ENCODE data around the gene STYXL1. TPM values are rescaled to one million over a fixed set of nuclear protein-coding genes. Genes with fewer than 3 reads are reported as not detected.

The STYXL1 gene
- total RNA-seq, 4 donors from 2014 or later = 10.0 to 31.5 (median 17.3) TPM

DNA sequence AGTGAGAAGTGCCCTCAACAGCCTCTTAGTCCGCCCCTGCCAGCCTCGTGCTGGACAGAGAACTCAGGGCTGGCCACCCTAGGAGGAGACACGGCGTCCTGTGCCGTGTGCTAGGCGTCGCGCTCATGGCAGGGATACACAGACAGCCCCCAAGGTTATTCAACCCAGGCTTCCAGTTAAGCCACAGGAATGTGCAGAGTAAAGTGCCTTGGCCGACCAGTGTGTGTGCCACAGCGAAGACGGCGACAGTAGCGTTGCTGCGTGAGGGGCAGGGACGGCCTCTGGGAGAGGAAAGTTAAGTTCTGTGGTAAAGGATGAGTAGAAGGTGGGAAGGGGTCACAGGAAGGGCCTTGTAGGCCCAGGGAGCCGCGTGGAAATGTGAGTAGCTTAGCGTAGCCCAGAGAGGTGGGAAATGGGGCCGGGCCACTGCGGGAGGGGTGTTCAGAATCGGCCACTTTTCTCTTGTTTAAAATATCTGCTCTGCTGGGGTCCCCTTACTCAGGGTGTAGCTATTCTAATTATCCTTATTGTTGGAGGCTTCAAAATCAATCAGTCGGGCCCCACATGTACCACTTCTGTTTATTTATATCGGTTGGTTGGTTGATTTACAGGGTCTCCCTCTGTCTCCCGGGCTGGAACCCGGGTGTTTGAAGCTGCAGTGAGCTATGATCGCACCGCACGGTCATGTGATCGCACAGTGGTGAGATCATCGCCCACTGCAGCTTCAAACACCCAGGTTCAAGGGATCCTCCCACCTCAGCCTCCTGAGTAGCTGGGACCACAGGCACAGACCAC is 77.9 kb downstream of the STYXL1 start:
- peak; percentile 4 to 11 for ATAC-seq
- TF ChIP-seq, protein P1, sequence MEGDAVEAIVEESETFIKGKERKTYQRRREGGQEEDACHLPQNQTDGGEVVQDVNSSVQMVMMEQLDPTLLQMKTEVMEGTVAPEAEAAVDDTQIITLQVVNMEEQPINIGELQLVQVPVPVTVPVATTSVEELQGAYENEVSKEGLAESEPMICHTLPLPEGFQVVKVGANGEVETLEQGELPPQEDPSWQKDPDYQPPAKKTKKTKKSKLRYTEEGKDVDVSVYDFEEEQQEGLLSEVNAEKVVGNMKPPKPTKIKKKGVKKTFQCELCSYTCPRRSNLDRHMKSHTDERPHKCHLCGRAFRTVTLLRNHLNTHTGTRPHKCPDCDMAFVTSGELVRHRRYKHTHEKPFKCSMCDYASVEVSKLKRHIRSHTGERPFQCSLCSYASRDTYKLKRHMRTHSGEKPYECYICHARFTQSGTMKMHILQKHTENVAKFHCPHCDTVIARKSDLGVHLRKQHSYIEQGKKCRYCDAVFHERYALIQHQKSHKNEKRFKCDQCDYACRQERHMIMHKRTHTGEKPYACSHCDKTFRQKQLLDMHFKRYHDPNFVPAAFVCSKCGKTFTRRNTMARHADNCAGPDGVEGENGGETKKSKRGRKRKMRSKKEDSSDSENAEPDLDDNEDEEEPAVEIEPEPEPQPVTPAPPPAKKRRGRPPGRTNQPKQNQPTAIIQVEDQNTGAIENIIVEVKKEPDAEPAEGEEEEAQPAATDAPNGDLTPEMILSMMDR (IDR thresholded peaks at IDR 0.05 in 4 of 5, conservative IDR thresholded peaks at IDR 0.05 in 1 of 5) = no peak
- TF ChIP-seq POLR2A (IDR thresholded peaks at IDR 0.05) = no peak
- in situ Hi-C loops (cut with MboI; ENCODE audit: low sequenced_read_pairs in 4 of 4) (no loop called here), intact Hi-C loops (cut with DNase I; ENCODE audit: low total_unique reads) (loop anchor here (2.0 to 10.0 kb wide), 2 partner anchors 23 to 1485 kb away; no protein-coding TSS in a partner anchor)
- peak; percentile 63 to 66 for DNase-seq
- no peaks in the 10 kb centered on the region for H3K9me3 ChIP-seq
- H3K27ac ChIP-seq = peak overlapping the region; percentile 91 to 97 (median 94)
- H3K27me3 ChIP-seq = no peaks in the 10 kb centered on the region
- no peak overlapping the region for H3K4me3 ChIP-seq
- peaks cover 62 to 79% of the 10 kb centered on the region in 2 donors for H3K4me1 ChIP-seq
- peaks cover 0 to 16% of the 10 kb centered on the region in 2 donors for H3K36me3 ChIP-seq

- H3K4me1 ChIP-seq = peaks cover 62 to 83% of the 10 kb centered on the region in 2 donors
- in situ Hi-C loops (cut with MboI; ENCODE audit: low sequenced_read_pairs in 4 of 4) (no loop called here), intact Hi-C loops (cut with DNase I; ENCODE audit: low total_unique reads) (loop anchor here (2.0 to 10.0 kb wide), 2 partner anchors 24 to 1484 kb away; no protein-coding TSS in a partner anchor)
- peak overlapping the region; percentile 91 to 97 (median 94) for H3K27ac ChIP-seq
- H3K27me3 ChIP-seq = no peaks in the 10 kb centered on the region
- ATAC-seq = peak; percentile 40 to 46
- peaks cover 0 to 16% of the 10 kb centered on the region in 2 donors for H3K36me3 ChIP-seq
- peak; percentile 87 to 89 for DNase-seq
- H3K9me3 ChIP-seq = no peaks in the 10 kb centered on the region
- TF ChIP-seq, protein P1 (IDR thresholded peaks at IDR 0.05 in 4 of 5, conservative IDR thresholded peaks at IDR 0.05 in 1 of 5) = no peak
- peak in 1 of 2 donors; percentile 50 for TF ChIP-seq POLR2A (IDR thresholded peaks at IDR 0.05)
- H3K4me3 ChIP-seq = peak overlapping the region in 1 of 4 donors; percentile 9
Observed at GRCh38 chr7:75969182-75969581, 78.6 kb downstream of the STYXL1 start.

DNA sequence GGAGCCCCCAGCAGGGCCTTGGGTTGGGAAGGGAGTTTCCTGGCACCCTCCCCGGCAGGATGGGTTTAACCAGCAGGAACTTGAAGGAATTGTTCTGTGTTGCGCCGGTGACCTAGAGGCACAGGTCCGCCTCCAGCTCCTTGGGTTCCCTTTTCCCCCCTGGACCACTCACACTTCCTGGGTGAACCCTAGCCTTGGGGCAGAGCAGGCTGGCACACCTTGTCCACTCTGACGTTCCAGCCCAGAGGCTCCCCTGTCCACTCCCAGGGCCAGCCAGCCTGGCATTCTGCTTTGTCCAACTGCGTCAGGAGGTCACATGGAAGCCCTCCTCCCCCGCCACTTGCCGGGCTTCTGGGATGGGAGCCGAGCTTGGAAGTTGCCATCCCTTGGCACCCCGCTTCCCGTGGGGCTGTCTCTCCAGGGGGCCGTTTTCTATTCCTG is 79.2 kb downstream of the STYXL1 start:
- Histone ChIP-seq H3K36me3 (peaks cover 0 to 10% of the 10 kb centered on the region in 2 donors), H3K27ac (peak overlapping the region; percentile 91 to 97 (median 94)), H3K9me3 (no peaks in the 10 kb centered on the region), H3K4me3 (peak overlapping the region in 3 of 4 donors; percentile 3 to 9 (median 3)), H3K4me1 (peaks cover 65 to 84% of the 10 kb centered on the region in 2 donors), H3K27me3 (no peaks in the 10 kb centered on the region)
- in situ Hi-C loops (cut with MboI; ENCODE audit: low sequenced_read_pairs in 4 of 4) = no loop called here
- intact Hi-C loops (cut with DNase I; ENCODE audit: low total_unique reads) = loop anchor here (2.0 to 10.0 kb wide), 2 partner anchors 24 to 1484 kb away; no protein-coding TSS in a partner anchor
- DNase-seq (peak; percentile 58 to 82), ATAC-seq (peak in 1 of 2 donors; percentile 13)
- peak in 1 of 2 donors; percentile 30 for TF ChIP-seq POLR2A (IDR thresholded peaks at IDR 0.05)
- TF ChIP-seq, protein P1 (IDR thresholded peaks at IDR 0.05 in 4 of 5, conservative IDR thresholded peaks at IDR 0.05 in 1 of 5) = no peak

DNA sequence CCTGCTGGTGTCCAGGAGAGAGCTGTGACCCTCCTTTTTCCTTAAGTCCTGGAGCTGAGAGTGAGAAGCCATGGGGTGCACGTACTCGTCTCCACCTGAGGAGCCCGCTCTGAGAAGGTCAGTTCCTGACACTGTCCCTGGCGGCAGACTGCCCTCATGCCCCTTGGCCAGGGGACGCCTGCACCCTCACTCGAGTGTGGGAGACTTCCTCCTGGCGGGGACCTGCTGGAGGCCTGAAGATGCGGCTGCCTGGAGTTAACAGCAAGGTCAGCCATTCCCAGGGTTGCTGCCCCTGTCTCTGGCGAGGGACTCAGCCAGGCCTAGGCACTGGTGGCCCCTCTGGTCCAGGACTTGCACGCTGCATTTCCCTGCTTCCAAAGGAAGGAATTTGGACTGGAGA is 79.8 kb downstream of the STYXL1 start:
- in situ Hi-C loops (cut with MboI; ENCODE audit: low sequenced_read_pairs in 4 of 4) (no loop called here), intact Hi-C loops (cut with DNase I; ENCODE audit: low total_unique reads) (loop anchor here (2.0 to 10.0 kb wide), 2 partner anchors 25 to 1483 kb away; no protein-coding TSS in a partner anchor)
- Histone ChIP-seq H3K9me3 (no peaks in the 10 kb centered on the region), H3K27ac (peak overlapping the region; percentile 91 to 97 (median 94)), H3K4me1 (peaks cover 70 to 87% of the 10 kb centered on the region in 2 donors), H3K36me3 (peaks cover 0 to 6% of the 10 kb centered on the region in 2 donors), H3K27me3 (no peaks in the 10 kb centered on the region), H3K4me3 (peak overlapping the region in 2 of 4 donors; percentile 3)
- no peak for TF ChIP-seq POLR2A (IDR thresholded peaks at IDR 0.05)
- TF ChIP-seq, protein P1 (IDR thresholded peaks at IDR 0.05 in 4 of 5, conservative IDR thresholded peaks at IDR 0.05 in 1 of 5) = no peak
- ATAC-seq (no peak), DNase-seq (peak in 1 of 2 donors; percentile 22)

All from gastrocnemius medialis (tissue), 4 donors.